OCI-LY1 (cell line): ENCODE measurements around the gene RGS1.

ENCODE experiments used
- EZH2 ChIP-seq: fragments of 200-600 bp; sonication (generic), shearing (Covaris generic); IDR thresholded peaks from 2 replicates; pipeline ENCODE4 v1.8.0; 2017; ENCODE audit warnings: borderline replicate concordance, mixed run types, mild to moderate bottlenecking, antibody characterized with exemption, low read length, moderate library complexity, mixed read lengths
- TF ChIP-seq, protein P1 (sequence below): fragments of 200-600 bp; sonication (generic), shearing (Covaris generic); IDR thresholded peaks from 2 replicates; pipeline ENCODE4 v1.5.1; 2017; ENCODE audit warnings: mild to moderate bottlenecking, antibody characterized with exemption, low read length, moderate library complexity, mixed read lengths

DNA sequence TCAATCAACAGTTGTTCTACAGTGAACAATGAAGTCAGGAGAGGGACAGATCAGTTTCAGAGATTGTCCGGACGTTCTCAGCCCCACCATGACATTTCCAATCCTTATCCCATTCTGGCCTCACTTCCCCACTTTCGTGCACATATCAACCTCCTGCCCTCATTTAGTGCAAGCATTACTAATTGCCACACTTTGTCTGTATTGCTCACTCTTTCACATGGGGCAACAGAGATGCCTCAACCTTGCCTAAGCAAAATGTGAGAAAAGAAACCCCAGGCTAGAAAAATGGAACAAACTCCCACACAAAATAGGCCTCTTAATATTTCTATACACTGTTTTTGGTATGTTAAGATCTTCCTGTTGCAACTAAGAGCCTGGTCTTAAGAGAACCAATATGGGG is 8.9 kb upstream of the RGS1 start:
- TF ChIP-seq, protein P1, sequence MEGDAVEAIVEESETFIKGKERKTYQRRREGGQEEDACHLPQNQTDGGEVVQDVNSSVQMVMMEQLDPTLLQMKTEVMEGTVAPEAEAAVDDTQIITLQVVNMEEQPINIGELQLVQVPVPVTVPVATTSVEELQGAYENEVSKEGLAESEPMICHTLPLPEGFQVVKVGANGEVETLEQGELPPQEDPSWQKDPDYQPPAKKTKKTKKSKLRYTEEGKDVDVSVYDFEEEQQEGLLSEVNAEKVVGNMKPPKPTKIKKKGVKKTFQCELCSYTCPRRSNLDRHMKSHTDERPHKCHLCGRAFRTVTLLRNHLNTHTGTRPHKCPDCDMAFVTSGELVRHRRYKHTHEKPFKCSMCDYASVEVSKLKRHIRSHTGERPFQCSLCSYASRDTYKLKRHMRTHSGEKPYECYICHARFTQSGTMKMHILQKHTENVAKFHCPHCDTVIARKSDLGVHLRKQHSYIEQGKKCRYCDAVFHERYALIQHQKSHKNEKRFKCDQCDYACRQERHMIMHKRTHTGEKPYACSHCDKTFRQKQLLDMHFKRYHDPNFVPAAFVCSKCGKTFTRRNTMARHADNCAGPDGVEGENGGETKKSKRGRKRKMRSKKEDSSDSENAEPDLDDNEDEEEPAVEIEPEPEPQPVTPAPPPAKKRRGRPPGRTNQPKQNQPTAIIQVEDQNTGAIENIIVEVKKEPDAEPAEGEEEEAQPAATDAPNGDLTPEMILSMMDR = no peak
- no peak for TF ChIP-seq EZH2
